Astrocyte (in vitro differentiated cells and primary cell): ENCODE measurements around the gene BICC1. TPM values are rescaled to one million over a fixed set of nuclear protein-coding genes. Genes with fewer than 3 reads are reported as not detected.

Experiments
- DNase-seq: peaks from one replicate; pipeline ENCODE4 v3.0.0-alpha.2; 2010; ENCODE audit warnings: low read depth
- FAIRE-seq: peaks from 2 replicates; lab custom pipeline; 2011; peaks lifted over from hg19 to GRCh38; lab: Jason Lieb, UNC
- H2AFZ ChIP-seq: 2 replicates; pipeline ENCODE4 v1.6.0; 2012; ENCODE audit warnings: low read depth, low read length, inconsistent platforms
- H3K27ac ChIP-seq: 2 replicates; pipeline ENCODE4 v1.5.1; 2011; ENCODE audit warnings: low read depth, low read length, inconsistent platforms
- H3K27me3 ChIP-seq: 2 replicates; pipeline ENCODE4 v1.6.0; 2011; ENCODE audit warnings: low read length, inconsistent platforms; ENCODE audit not compliant: insufficient read depth
- H3K36me3 ChIP-seq: 2 replicates; pipeline ENCODE4 v1.5.1; 2011; ENCODE audit warnings: low read length, inconsistent platforms; ENCODE audit not compliant: insufficient read depth
- H3K4me1 ChIP-seq: 2 replicates; pipeline ENCODE4 v1.5.1; 2011; ENCODE audit warnings: low read length, inconsistent platforms; ENCODE audit not compliant: insufficient read depth
- H3K4me2 ChIP-seq: 2 replicates; pipeline ENCODE4 v1.6.0; 2012; ENCODE audit warnings: low read length, inconsistent platforms
- H3K4me3 ChIP-seq: 2 replicates; pipeline ENCODE4 v1.5.1; 2011; ENCODE audit warnings: low read depth, mild to moderate bottlenecking, low read length, inconsistent platforms; ENCODE audit not compliant: insufficient read depth
- H3K79me2 ChIP-seq: 2 replicates; pipeline ENCODE4 v1.6.0; 2012; ENCODE audit warnings: mild to moderate bottlenecking, low read length, inconsistent platforms; ENCODE audit not compliant: insufficient read depth
- H3K9ac ChIP-seq: 2 replicates; pipeline ENCODE4 v1.6.0; 2012; ENCODE audit warnings: mild to moderate bottlenecking, low read length, inconsistent platforms
- H3K9me3 ChIP-seq: 2 replicates; pipeline ENCODE4 v1.5.1; 2012; ENCODE audit warnings: low read depth, mild to moderate bottlenecking, low read length, inconsistent platforms; ENCODE audit not compliant: insufficient read depth
- H4K20me1 ChIP-seq: 2 replicates; pipeline ENCODE4 v1.6.0; 2012; ENCODE audit warnings: low read length, inconsistent platforms; ENCODE audit not compliant: insufficient read depth
- H3K27ac Mint-ChIP-seq: one replicate; pipeline ENCODE4 v1.8.0; 2021; ENCODE audit warnings: mild to moderate bottlenecking, mixed read lengths; ENCODE audit not compliant: unreplicated experiment
- H3K27me3 Mint-ChIP-seq: one replicate; pipeline ENCODE4 v1.8.0; 2021; ENCODE audit warnings: low read depth, mixed read lengths; ENCODE audit not compliant: unreplicated experiment
- H3K36me3 Mint-ChIP-seq: one replicate; pipeline ENCODE4 v1.8.0; 2021; ENCODE audit warnings: low read depth, mixed read lengths; ENCODE audit not compliant: unreplicated experiment
- H3K4me1 Mint-ChIP-seq: one replicate; pipeline ENCODE4 v1.8.0; 2021; ENCODE audit warnings: low read depth, mixed read lengths; ENCODE audit not compliant: unreplicated experiment
- H3K4me3 Mint-ChIP-seq: one replicate; pipeline ENCODE4 v1.8.0; 2021; ENCODE audit warnings: mild to moderate bottlenecking, moderate library complexity, mixed read lengths; ENCODE audit not compliant: unreplicated experiment
- H3K9me3 Mint-ChIP-seq: one replicate; pipeline ENCODE4 v1.8.0; 2021; ENCODE audit warnings: mild to moderate bottlenecking, mixed read lengths; ENCODE audit not compliant: unreplicated experiment
- EZH2 ChIP-seq: IDR thresholded peaks from 2 replicates; pipeline ENCODE4 v1.6.1; 2012; ENCODE audit warnings: mild to moderate bottlenecking, low read length, inconsistent platforms; ENCODE audit not compliant: insufficient read depth
- total RNA-seq: library from RNA; stranded (reverse); gene quantifications from 2 replicates; pipeline ENCODE4 v1.2.1, GENCODE V29; 2021
- TF ChIP-seq, protein P1 (sequence below): IDR thresholded peaks from 2 replicates; pipeline ENCODE4 v1.5.1; 2011; ENCODE audit warnings: low read depth, mild to moderate bottlenecking, inconsistent platforms, low read length, moderate library complexity; ENCODE audit not compliant: insufficient read depth

BICC1 gene
- total RNA-seq, 1 donor from 2014 or later: 23.0 TPM

DNA sequence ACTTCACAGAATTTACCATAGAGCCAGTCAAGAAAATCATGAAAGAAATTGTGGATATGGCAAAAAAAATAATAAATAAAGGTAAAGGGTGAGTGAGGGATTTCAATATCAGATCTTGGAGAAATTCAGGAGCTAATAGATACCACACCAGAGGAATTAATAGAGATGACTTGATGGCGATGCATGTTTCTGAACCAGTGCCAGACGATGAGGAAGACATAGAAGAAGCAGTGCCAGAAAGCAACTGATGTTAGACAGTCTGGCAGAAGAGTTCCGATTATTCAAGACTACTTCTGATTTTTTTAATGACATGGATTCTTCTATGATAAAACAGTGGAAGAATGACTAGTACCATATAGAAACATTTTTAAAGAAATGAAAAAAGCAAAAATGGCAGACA is 314.7 kb downstream of the BICC1 start:
- Histone ChIP-seq H4K20me1 (no peaks in the 10 kb centered on the region), H3K27ac (no peak overlapping the region), H3K4me1 (no peaks in the 10 kb centered on the region), H2AFZ (no peak overlapping the region), H3K27me3 (no peaks in the 10 kb centered on the region), H3K4me3 (no peak overlapping the region), H3K36me3 (peaks cover 5% of the 10 kb centered on the region), H3K79me2 (no peaks in the 10 kb centered on the region), H3K9ac (no peak overlapping the region), H3K9me3 (no peaks in the 10 kb centered on the region), H3K4me2 (no peak overlapping the region)
- no peaks in the 10 kb centered on the region for H3K27me3 Mint-ChIP-seq
- H3K27ac Mint-ChIP-seq: no peak overlapping the region
- H3K4me1 Mint-ChIP-seq: no peaks in the 10 kb centered on the region
- FAIRE-seq (no peak), DNase-seq (no peak)
- H3K4me3 Mint-ChIP-seq: no peak overlapping the region
- TF ChIP-seq EZH2: no peak
- TF ChIP-seq, protein P1, sequence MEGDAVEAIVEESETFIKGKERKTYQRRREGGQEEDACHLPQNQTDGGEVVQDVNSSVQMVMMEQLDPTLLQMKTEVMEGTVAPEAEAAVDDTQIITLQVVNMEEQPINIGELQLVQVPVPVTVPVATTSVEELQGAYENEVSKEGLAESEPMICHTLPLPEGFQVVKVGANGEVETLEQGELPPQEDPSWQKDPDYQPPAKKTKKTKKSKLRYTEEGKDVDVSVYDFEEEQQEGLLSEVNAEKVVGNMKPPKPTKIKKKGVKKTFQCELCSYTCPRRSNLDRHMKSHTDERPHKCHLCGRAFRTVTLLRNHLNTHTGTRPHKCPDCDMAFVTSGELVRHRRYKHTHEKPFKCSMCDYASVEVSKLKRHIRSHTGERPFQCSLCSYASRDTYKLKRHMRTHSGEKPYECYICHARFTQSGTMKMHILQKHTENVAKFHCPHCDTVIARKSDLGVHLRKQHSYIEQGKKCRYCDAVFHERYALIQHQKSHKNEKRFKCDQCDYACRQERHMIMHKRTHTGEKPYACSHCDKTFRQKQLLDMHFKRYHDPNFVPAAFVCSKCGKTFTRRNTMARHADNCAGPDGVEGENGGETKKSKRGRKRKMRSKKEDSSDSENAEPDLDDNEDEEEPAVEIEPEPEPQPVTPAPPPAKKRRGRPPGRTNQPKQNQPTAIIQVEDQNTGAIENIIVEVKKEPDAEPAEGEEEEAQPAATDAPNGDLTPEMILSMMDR: no peak
- no peaks in the 10 kb centered on the region for H3K9me3 Mint-ChIP-seq
- peaks cover 10% of the 10 kb centered on the region for H3K36me3 Mint-ChIP-seq

DNA sequence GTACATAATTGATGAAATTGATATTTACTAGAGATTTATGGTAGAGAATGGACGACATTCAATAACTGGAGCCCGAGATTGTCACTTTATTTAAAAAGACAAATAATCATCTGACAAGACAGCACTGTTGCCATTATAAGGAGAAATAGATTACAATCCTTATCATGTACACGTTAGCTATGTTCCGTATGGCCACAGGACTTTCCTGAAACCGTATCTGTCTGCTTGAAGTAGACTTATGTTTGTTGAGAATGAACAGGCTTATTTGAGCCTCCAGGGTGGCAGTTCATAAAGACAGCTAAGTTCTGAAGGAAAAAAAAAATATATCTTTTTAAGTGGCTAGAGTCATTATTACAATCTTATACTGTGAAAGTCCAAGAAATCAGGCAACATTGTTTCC is 317.2 kb downstream of the BICC1 start:
- H3K4me1 Mint-ChIP-seq: no peaks in the 10 kb centered on the region
- Histone ChIP-seq H3K79me2 (no peaks in the 10 kb centered on the region), H3K27ac (no peak overlapping the region), H3K4me2 (no peak overlapping the region), H4K20me1 (no peaks in the 10 kb centered on the region), H3K4me1 (no peaks in the 10 kb centered on the region), H2AFZ (no peak overlapping the region), H3K9me3 (no peaks in the 10 kb centered on the region), H3K4me3 (no peak overlapping the region), H3K36me3 (peaks cover 2% of the 10 kb centered on the region), H3K27me3 (no peaks in the 10 kb centered on the region), H3K9ac (no peak overlapping the region)
- no peak for DNase-seq
- H3K27ac Mint-ChIP-seq: no peak overlapping the region
- no peaks in the 10 kb centered on the region for H3K27me3 Mint-ChIP-seq
- FAIRE-seq: no peak
- H3K9me3 Mint-ChIP-seq: no peaks in the 10 kb centered on the region
- H3K36me3 Mint-ChIP-seq: peaks cover 11% of the 10 kb centered on the region
- TF ChIP-seq, protein P1: no peak
- TF ChIP-seq EZH2: no peak
- no peak overlapping the region for H3K4me3 Mint-ChIP-seq

DNA sequence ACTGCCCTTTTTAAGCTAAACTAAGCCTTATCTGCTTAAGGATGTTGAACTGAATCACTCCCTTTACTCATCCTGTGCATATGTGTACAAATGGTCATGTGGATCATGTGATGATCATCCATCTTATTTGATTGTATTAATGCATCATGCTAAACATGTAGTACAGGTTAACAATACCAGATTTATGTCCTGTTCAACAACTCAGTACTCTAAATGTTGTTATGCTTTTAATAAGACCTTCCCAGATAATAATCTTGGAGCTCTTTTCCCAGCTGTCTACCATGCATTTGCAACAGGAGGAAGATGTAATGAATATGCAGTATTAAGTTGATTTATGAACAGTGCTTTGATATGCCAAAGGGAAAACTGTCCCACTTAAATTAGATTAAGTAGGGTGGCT is 318.0 kb downstream of the BICC1 start:
- Histone ChIP-seq H3K9ac (no peak overlapping the region), H3K36me3 (peaks cover 2% of the 10 kb centered on the region), H3K27me3 (no peaks in the 10 kb centered on the region), H3K27ac (no peak overlapping the region), H3K4me2 (no peak overlapping the region), H4K20me1 (no peaks in the 10 kb centered on the region), H3K4me3 (no peak overlapping the region), H3K4me1 (no peaks in the 10 kb centered on the region), H3K79me2 (no peaks in the 10 kb centered on the region), H3K9me3 (no peaks in the 10 kb centered on the region), H2AFZ (no peak overlapping the region)
- peaks cover 11% of the 10 kb centered on the region for H3K36me3 Mint-ChIP-seq
- DNase-seq (no peak), FAIRE-seq (peak; percentile 41)
- no peaks in the 10 kb centered on the region for H3K9me3 Mint-ChIP-seq
- TF ChIP-seq EZH2: no peak
- TF ChIP-seq, protein P1: no peak
- H3K4me3 Mint-ChIP-seq: no peak overlapping the region
- H3K4me1 Mint-ChIP-seq: no peaks in the 10 kb centered on the region
- no peak overlapping the region for H3K27ac Mint-ChIP-seq
- no peaks in the 10 kb centered on the region for H3K27me3 Mint-ChIP-seq
